Central memory CD4-positive, alpha-beta T cell (primary cell): ENCODE results near the gene FXR2.
A peak's percentile ranks its signal among the peaks of the same experiment; 100 is the strongest.
"Not testable (repeated sequence)": the region's sequence is repeated elsewhere in the genome, so short reads cannot be mapped to it uniquely, and the experiment has no call there.

ENCODE experiments used
- DNase-seq: peaks from one replicate; pipeline ENCODE4 v3.0.0; 2022
- total RNA-seq, 3 experiments: gene quantifications; one replicate each; lab custom pipeline; 2026; lab: John Stamatoyannopoulos, UW

The FXR2 gene
- total RNA-seq: 31.3 to 134 (median 63.3) reads per million in 3 experiments

- DNase-seq: peak; percentile 99
Measured at GRCh38 chr17:7614425-7615264, at the start of gene FXR2. TSS of gene FXR2 (minus strand) at chr17:7614897. CDS start at chr17:7614532, 365 bp downstream.

DNA sequence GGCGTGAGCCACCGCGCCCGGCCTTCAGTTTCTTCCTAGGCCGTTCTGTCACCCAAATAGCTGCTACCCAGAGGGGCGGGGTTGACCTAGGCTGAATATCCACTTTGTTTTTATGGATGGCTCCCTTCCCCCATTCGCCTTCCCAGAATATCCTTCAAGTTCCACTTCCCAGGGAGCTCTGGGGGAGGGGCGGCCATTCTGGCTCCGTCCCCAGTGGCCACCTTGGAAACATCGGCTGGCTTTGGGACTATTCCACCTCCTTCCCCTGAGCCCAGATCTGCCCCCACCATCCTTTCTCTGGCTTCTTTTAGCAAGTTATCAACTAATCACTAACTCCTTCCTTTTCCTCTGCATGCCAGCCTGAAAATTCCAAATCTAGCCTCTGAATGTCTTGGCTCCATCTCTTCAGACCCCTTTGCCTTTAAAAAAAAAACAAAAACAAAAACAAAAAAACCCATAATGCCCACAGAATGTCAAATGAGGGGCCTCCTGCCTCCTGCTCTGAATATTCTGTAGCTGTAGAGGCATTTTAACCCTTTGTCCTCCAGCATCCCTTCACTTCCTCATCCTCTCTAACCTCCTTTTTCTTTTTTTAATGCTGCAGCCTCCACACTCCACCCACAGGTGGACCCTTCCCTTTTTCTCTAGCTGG is 42.4 kb upstream of the FXR2 start:
- no peak for DNase-seq

DNA sequence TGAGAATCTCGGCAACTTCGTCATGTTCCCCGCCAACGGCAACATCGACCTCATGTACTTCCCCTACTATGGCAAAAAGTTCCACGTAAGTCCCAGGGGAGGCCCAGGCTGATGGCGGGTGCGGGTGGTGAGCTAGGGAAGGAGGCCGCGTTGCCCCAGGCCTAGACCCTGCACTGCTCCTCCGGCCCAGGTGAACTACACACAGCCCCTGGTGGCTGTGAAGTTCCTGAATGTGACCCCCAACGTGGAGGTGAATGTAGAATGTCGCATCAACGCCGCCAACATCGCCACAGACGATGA is 40.8 kb upstream of the FXR2 start:
- DNase-seq: no peak

DNA sequence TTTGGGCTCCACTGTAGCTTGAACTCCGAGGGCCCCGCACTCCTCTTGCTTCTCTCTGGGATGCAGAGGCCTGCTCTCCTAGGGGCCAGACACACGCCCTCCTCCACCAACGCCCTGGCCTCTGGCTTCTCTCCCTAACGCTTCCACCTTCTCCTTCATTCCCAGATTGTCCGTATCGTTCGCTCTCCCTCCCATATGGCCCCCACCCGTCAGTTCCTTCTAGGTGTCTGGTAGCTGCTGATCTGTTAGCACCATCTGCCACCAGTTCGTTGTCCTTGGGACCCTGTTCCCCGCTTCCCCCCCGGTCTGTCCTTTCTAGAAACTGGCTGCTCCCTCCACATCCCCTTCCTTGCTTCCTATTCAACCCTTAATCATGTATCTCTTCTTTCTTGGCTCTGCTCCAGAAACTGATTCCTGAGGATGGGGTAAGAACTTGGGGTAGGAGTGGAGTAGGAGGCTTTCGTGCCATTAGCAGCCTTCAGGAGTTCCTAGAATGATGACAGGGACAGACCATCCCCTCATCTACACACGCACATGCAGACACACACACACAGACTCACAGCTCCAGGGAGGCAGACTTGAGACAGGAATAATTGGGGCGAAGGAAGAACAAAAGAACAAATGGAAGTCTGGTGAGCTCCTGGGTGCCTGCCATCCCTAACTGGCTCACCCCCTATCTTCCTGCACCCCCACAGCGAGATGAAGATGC is 40.3 kb upstream of the FXR2 start:
- no peak for DNase-seq

DNA sequence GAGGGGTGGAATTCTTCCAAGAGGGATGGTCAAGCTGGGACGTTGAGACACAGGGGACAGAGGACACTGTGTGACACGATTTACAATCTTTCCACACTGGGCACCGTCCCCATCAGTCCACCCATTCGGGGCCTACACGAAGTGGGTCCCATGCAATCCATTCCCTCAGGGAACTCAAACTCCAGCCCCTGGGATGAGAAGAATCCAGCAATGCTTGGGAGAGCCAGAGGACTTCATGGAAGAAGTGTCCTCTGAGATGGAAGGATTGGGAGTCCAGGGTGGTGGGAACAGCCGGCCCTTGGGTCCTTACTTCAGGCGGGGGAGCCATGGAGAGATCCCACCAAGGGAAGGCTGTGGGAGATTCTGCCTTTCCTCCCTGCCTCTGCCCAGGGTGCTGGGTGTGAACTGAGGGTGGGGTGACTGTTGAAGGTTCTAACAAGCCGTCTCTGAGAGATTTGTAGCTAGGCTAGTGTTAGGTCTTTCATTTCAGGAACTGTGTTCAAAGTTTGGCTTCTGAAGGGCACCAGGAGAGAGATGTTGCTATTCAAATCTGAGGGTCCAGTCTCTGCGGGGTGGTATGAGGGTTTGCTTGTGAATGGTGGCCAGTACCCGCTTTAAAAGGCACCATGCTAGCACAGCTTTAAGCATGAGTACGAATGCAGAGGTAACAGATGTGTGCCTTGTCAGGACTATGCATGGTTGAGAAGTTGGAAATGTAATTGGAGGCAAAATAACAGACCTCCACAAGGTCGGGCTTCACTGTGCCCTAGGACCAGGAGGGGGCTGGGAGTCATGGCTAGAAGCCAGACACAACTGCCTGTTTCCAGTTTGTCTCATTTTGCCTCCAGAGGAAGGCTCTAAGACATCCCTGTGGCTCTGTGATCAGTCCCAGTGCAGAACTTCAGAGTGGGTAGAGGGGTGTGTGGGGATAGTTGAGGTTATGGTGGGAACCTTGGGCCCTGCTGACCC is 38.0 kb upstream of the FXR2 start:
- DNase-seq: no peak

GRCh38 chr17:7651665-7652387 is 37.1 kb upstream of the FXR2 start:
- DNase-seq: no peak

DNA sequence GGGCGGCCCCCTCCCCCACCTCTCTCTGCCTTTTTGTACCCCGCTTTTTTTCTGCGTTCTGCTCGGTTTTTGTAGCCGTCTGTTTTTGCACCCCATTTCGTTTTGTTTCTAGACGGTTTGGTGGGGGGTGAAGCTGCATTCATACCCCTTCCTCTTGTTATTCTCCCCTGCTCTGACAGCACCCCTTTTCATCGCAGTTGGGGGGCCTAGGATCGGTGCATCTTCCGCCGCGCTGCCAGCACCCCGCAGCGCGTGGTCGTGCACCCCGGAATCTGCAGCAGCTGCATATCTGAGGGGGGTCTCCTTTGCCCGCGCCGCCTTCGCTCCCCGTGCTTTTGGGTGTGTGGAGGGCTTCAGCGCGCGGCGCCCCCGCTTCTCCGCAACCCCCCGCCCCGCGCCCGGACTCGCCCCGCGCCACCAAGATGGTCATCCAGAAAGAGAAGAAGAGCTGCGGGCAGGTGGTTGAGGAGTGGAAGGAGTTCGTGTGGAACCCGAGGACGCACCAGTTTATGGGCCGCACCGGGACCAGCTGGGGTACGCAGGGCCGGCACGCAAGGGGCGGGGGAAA is 36.5 kb upstream of the FXR2 start:
- no peak for DNase-seq

DNA sequence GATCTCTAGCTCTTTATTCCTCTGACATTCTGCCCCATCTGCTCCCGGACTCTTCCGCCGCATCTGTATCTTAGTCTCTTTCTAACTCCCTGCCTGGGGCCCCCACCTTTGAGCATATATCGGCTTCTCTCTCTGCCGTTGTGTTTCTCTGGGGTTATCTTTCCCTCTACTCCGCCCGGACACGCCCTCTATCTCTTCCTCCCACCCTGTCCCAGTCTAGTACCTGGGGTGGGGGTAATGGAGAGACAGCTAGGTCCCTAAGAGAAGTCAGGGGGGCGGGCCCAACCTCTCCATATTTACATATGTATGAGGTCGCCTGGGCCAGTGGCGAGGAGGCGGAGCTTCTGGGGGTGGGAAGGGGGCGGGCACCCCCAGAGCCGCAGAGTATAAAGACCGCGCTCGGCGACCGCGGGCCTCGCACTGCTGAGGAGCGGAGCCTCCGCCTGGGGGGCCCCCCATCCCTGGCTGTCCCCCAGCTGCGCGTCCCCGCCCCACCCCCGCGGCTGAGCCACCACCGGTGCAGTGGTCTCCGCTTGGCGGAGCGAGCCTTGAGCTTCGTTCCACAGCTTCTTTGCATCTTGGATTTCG is 35.9 kb upstream of the FXR2 start, which contains the start of gene ATP1B2:
Gene ATP1B2 (plus strand): TSS at position 418 of the 588 bp plus-strand sequence. CDS start 593 bp downstream, outside the sequence.
- DNase-seq: peak; percentile 62

GRCh38 chr17:7647018-7647417 is 32.3 kb upstream of the FXR2 start:
- no peak for DNase-seq

GRCh38 chr17:7646457-7646856 is 31.8 kb upstream of the FXR2 start:
- DNase-seq: no peak

GRCh38 chr17:7644775-7645174 is 30.1 kb upstream of the FXR2 start:
- DNase-seq: no peak

GRCh38 chr17:7641635-7642034 is 26.9 kb upstream of the FXR2 start:
- DNase-seq: not testable (repeated sequence)

GRCh38 chr17:7640783-7641182 is 26.1 kb upstream of the FXR2 start:
- no peak for DNase-seq

DNA sequence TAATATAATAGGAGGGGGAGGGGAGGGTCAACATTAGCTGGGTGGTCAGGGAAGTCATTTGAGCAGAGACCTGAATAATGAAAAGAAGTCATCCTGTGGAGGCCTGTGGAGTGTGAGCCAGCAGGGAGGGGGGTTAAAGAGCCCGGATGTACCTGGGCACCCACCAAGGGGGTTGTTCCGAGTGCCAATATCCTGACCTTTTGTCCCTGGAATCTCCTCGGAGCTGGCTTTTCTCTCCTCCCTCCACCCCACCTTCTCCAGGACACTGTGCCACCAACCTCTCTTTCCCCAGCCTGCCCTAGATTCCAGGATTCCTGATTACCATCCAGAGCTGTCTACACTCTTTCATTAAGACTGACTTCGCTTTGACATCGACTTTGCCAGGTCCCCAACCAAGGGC is 21.5 kb upstream of the FXR2 start:
- no peak for DNase-seq

DNA sequence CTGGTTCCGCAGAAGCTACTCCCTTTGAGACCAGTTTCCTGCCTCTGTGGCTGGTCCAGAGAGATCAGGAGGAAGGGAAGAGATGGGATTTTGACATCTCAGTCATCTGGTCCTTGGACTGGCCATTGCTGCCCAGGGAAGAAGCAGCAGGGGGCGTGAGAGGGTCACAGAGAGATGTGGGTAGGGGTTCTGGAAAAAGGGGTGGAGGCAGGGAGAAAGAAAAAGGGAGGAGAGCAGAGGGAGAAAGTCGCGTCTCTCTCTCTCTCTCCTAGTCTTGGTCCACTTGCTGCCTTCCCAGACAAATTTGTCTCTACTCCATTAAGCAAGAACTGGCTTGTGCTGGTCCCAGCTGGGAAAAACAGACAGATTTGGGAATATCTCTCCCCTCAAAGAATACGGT is 19.7 kb upstream of the FXR2 start:
- DNase-seq: no peak

DNA sequence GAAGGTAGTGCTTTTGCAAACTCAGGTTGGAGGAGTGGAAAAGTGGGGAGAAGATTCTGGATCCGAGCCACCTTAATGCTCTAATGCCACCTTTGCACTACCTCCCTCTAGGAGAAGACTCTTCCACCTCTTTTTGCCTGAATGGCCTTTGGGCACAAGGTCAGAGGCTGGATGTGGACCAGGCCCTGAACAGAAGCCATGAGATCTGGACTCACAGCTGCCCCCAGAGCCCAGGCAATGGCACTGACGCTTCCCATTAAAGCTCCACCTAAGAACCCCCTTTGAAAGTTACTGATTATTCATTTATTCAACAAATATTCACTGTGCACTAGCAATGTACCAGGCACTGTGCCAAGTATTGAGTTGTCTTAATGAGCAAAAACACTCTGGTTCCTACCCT is 18.4 kb upstream of the FXR2 start:
- no peak for DNase-seq

DNA sequence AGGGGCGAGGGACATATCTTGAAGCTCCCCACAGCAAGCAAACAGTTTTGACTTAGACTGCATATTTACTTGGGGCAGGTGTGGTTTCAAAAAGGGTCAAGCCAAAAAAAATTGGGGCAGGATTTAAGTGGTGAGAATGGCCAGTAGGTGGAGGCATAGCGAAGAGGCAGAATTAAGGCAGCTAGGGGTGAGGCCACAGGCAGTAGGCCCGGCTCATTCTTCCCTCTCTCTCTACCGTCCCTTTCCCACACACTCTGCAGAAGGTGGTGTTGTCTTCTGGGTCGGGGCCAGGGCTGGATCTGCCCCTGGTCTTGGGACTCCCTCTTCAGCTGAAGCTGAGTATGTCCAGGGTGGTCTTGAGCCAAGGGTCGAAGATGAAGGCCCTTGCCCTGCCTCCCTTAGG is 17.8 kb upstream of the FXR2 start:
- peak; percentile 17 for DNase-seq

DNA sequence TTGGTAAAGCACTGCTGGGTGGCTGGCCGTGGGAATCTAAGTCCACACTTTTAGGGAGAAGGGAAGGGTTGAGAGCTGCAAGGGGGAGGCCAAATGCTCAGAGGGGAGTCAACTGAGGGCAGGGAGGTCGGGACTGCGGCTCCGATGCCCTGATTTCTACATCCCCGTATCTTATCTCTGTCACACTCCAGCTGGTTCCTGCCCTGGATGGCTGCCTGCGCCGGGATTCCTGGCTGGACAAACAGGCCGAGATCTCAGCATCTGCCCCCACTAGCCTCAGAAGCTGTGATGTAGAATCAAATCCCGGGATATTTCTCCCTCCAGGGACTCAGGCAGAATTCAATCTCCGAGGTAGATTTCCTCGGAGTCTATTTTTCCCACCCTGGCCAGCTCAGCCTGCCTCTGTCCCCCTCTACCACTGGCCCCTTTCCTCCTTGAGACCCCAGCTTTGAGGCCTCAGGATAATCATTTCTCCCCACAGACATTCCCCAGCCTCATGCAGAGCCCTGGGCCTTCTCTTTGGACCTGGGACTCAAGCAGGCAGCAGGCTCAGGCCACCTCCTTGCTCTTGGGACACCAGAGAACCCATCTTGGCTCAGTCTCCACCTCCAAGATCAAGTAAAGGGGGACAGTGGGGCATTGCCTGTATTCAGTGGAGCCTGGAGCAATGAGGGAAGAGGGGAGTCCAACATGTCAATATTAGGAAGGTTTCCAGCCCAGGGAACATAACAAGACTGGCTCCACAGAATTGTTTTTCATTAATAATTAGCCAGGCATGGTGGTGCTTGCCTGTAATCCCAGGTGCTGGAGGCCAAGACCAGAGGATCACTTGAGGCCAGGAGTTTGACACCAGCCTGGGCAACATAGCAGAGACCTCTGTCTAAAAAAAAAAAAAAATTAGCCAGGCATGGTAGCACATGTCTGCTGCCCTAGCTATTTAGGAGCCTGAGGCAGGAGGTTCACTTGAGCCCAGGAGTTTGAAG is 17.0 kb upstream of the FXR2 start:
- no peak for DNase-seq

DNA sequence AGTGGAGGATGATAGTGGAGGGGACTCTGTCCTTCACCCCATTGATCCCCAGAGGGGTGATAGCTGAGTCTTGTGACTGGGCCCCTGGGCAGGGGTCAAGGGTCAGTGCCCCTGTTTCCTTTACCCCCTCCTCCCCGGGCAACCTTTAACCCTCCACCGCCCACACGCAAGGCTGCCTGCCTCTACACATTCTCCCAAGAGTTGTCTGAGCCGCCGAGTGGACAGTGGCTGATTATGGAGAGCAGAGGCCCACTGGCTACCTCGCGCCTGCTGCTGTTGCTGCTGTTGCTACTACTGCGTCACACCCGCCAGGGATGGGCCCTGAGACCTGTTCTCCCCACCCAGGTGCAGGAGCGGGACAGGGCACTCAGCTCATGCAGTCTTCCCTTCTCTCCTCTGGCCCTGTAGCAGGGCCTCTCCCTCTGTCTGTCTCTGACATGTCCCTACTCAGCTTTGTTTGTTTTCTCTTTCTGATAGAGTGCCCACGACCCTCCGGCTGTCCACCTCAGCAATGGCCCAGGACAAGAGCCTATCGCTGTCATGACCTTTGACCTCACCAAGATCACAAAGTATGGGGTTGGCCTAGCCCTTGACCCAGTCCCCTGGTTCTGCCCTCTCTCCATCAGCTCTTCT is 15.4 kb upstream of the FXR2 start, which contains the start of gene SHBG:
Gene SHBG (plus strand): TSS at position 197 of the 633 bp plus-strand sequence. CDS start 38 bp downstream, at position 235.
- DNase-seq: no peak
